ENCODE data around the gene MEAK7. TPM values are rescaled to one million over a fixed set of nuclear protein-coding genes. Genes with fewer than 3 reads are reported as not detected.

MEAK7 gene
- total RNA-seq, 1 donor from 2014 or later, result 15.6 TPM

GRCh38 chr16:84486551-84487235 lies 17.8 kb downstream of the MEAK7 start:
- DNase-seq, result no peak

- DNase-seq, result no peak
These were observed 18.3 kb downstream of the MEAK7 start for GRCh38 chr16:84486126-84486525.

- DNase-seq, result no peak
These were observed 19.0 kb downstream of the MEAK7 start for GRCh38 chr16:84485255-84486010.

- DNase-seq, result peak; percentile 76
These were observed 19.7 kb downstream of the MEAK7 start for GRCh38 chr16:84484579-84485254.

- DNase-seq, result no peak
These were observed 20.4 kb downstream of the MEAK7 start for GRCh38 chr16:84483882-84484565.

GRCh38 chr16:84482951-84483881 lies 21.2 kb downstream of the MEAK7 start:
- no peak for DNase-seq

GRCh38 chr16:84482001-84482891 lies 22.2 kb downstream of the MEAK7 start:
- no peak for DNase-seq

GRCh38 chr16:84481051-84481735 lies 23.3 kb downstream of the MEAK7 start:
- DNase-seq, result no peak

- no peak for DNase-seq
These were observed 24.6 kb downstream of the MEAK7 start for GRCh38 chr16:84479716-84480450.

GRCh38 chr16:84478172-84478947 lies 26.1 kb downstream of the MEAK7 start:
- no peak for DNase-seq

- no peak for DNase-seq
These were observed 26.8 kb downstream of the MEAK7 start for GRCh38 chr16:84477661-84478060.

GRCh38 chr16:84476401-84476800 lies 28.1 kb downstream of the MEAK7 start:
- no peak for DNase-seq

- no peak for DNase-seq
These were observed 28.7 kb downstream of the MEAK7 start for GRCh38 chr16:84475643-84476240.

GRCh38 chr16:84471966-84472365 lies 32.5 kb downstream of the MEAK7 start:
- DNase-seq, result no peak

- no peak for DNase-seq
These were observed 33.1 kb downstream of the MEAK7 start for GRCh38 chr16:84471316-84471715.

- DNase-seq, result no peak
These were observed 36.8 kb downstream of the MEAK7 start for GRCh38 chr16:84467709-84468108.

GRCh38 chr16:84467256-84467655 lies 37.2 kb downstream of the MEAK7 start:
- no peak for DNase-seq

- no peak for DNase-seq
These were observed 37.8 kb downstream of the MEAK7 start for GRCh38 chr16:84466692-84467091.

All from tongue (tissue), 2 donors.